ENCODE data around the gene CLIP4.

The CLIP4 gene

GRCh38 chr2:29139152-29139551 is 23.9 kb downstream of the CLIP4 start:
- no peak for FAIRE-seq

GRCh38 chr2:29139731-29140130 is 24.5 kb downstream of the CLIP4 start:
- no peak for FAIRE-seq

- FAIRE-seq, result no peak
These were observed 28.4 kb downstream of the CLIP4 start for GRCh38 chr2:29143657-29144056.

GRCh38 chr2:29146197-29146596 is 31.0 kb downstream of the CLIP4 start:
- FAIRE-seq, result no peak

- no peak for FAIRE-seq
These were observed 32.7 kb downstream of the CLIP4 start for GRCh38 chr2:29147963-29148362.

- no peak for FAIRE-seq
These were observed 39.4 kb downstream of the CLIP4 start for GRCh38 chr2:29154610-29155009.

GRCh38 chr2:29155578-29155977 is 40.4 kb downstream of the CLIP4 start:
- no peak for FAIRE-seq

- FAIRE-seq, result no peak
These were observed 41.9 kb downstream of the CLIP4 start for GRCh38 chr2:29157131-29157530.

GRCh38 chr2:29159125-29159524 is 43.9 kb downstream of the CLIP4 start:
- no peak for FAIRE-seq

- no peak for FAIRE-seq
These were observed 45.0 kb downstream of the CLIP4 start for GRCh38 chr2:29160184-29160583.

- no peak for FAIRE-seq
These were observed 47.2 kb downstream of the CLIP4 start for GRCh38 chr2:29162204-29162928.

- no peak for FAIRE-seq
These were observed 49.1 kb downstream of the CLIP4 start for GRCh38 chr2:29164091-29164846.

- FAIRE-seq, result no peak
These were observed 50.4 kb downstream of the CLIP4 start for GRCh38 chr2:29165362-29166241.

GRCh38 chr2:29166242-29167039 is 51.2 kb downstream of the CLIP4 start:
- FAIRE-seq, result no peak

GRCh38 chr2:29174937-29175336 is 59.7 kb downstream of the CLIP4 start:
- no peak for FAIRE-seq

- FAIRE-seq, result no peak
These were observed 60.1 kb downstream of the CLIP4 start for GRCh38 chr2:29175338-29175737.

GRCh38 chr2:29182334-29182733 is 67.1 kb downstream of the CLIP4 start:
- no peak for FAIRE-seq

- no peak for FAIRE-seq
These were observed 67.7 kb downstream of the CLIP4 start for GRCh38 chr2:29182920-29183319.

- no peak for FAIRE-seq
These were observed 69.3 kb downstream of the CLIP4 start for GRCh38 chr2:29184531-29184930.

GRCh38 chr2:29186817-29187216 is 71.6 kb downstream of the CLIP4 start:
- no peak for FAIRE-seq

GRCh38 chr2:29187926-29188325 is 72.7 kb downstream of the CLIP4 start:
- FAIRE-seq, result no peak

GRCh38 chr2:29189052-29189451 is 73.8 kb downstream of the CLIP4 start:
- FAIRE-seq, result no peak

GRCh38 chr2:29191817-29192216 is 76.6 kb downstream of the CLIP4 start:
- FAIRE-seq, result no peak
